ACC112 (cell line): ENCODE data around the gene YJEFN3.

Experiments used
- H2AFZ ChIP-seq: fragments of 200-600 bp; sonication (generic); one replicate; pipeline ENCODE4 v1.6.0; 2017; ENCODE audit warnings: antibody characterized with exemption, low read length; ENCODE audit not compliant: unreplicated experiment
- H3K27ac ChIP-seq: fragments of 200-600 bp; sonication (generic); 2 replicates; pipeline ENCODE4 v1.5.1; 2014; ENCODE audit warnings: low read depth, mild to moderate bottlenecking, antibody characterized with exemption, low read length, moderate library complexity
- H3K27me3 ChIP-seq: fragments of 200-600 bp; sonication (generic); 2 replicates; pipeline ENCODE4 v1.6.1; 2014; ENCODE audit warnings: mild to moderate bottlenecking, antibody characterized with exemption, low read length, moderate library complexity, mixed read lengths; ENCODE audit not compliant: insufficient read depth
- H3K36me3 ChIP-seq: fragments of 200-600 bp; sonication (generic); 2 replicates; pipeline ENCODE4 v1.6.1; 2016; ENCODE audit warnings: mild to moderate bottlenecking, antibody characterized with exemption, low read length, moderate library complexity, mixed read lengths; ENCODE audit not compliant: insufficient read depth
- H3K4me1 ChIP-seq: fragments of 200-600 bp; sonication (generic); one replicate; pipeline ENCODE4 v1.6.1; 2016; ENCODE audit warnings: low read length, mixed read lengths; ENCODE audit not compliant: insufficient read depth, unreplicated experiment, control insufficient read depth
- H3K4me3 ChIP-seq: fragments of 200-600 bp; sonication (generic); 2 replicates; pipeline ENCODE4 v1.5.1; 2014; ENCODE audit warnings: mild to moderate bottlenecking, low read depth, low read length
- H3K79me2 ChIP-seq: fragments of 200-600 bp; sonication (generic); one replicate; pipeline ENCODE4 v1.6.0; 2016; ENCODE audit warnings: low read length; ENCODE audit not compliant: control insufficient read depth, unreplicated experiment, insufficient read depth

YJEFN3 gene

GRCh38 chr19:19526581-19527370 lies 1.9 kb upstream of the YJEFN3 start:
- H3K27ac ChIP-seq: no peak overlapping the region
- peaks cover 7% of the 10 kb centered on the region for H3K4me1 ChIP-seq
- H2AFZ ChIP-seq: no peak overlapping the region
- H3K36me3 ChIP-seq: no peaks in the 10 kb centered on the region
- no peaks in the 10 kb centered on the region for H3K27me3 ChIP-seq
- H3K79me2 ChIP-seq: peaks cover 15% of the 10 kb centered on the region
- H3K4me3 ChIP-seq: no peak overlapping the region

- no peaks in the 10 kb centered on the region for H3K27me3 ChIP-seq
- H3K27ac ChIP-seq: no peak overlapping the region
- H3K4me3 ChIP-seq: no peak overlapping the region
- peaks cover 12% of the 10 kb centered on the region for H3K79me2 ChIP-seq
- H3K4me1 ChIP-seq: peaks cover 7% of the 10 kb centered on the region
- no peak overlapping the region for H2AFZ ChIP-seq
- no peaks in the 10 kb centered on the region for H3K36me3 ChIP-seq
These were observed 1.4 kb upstream of the YJEFN3 start for GRCh38 chr19:19527371-19527656.

- no peaks in the 10 kb centered on the region for H3K27me3 ChIP-seq
- no peaks in the 10 kb centered on the region for H3K36me3 ChIP-seq
- peaks cover 8% of the 10 kb centered on the region for H3K79me2 ChIP-seq
- no peak overlapping the region for H3K27ac ChIP-seq
- H2AFZ ChIP-seq: no peak overlapping the region
- peaks cover 7% of the 10 kb centered on the region for H3K4me1 ChIP-seq
- no peak overlapping the region for H3K4me3 ChIP-seq
These were observed 761 bp upstream of the YJEFN3 start for GRCh38 chr19:19527674-19528625.

GRCh38 chr19:19529783-19530422 lies 1.2 kb downstream of the YJEFN3 start:
- Histone ChIP-seq H3K79me2 (no peaks in the 10 kb centered on the region), H2AFZ (no peak overlapping the region), H3K36me3 (no peaks in the 10 kb centered on the region), H3K4me1 (peaks cover 7% of the 10 kb centered on the region), H3K4me3 (no peak overlapping the region), H3K27me3 (no peaks in the 10 kb centered on the region), H3K27ac (no peak overlapping the region)

- H3K27me3 ChIP-seq: no peaks in the 10 kb centered on the region
- no peak overlapping the region for H3K27ac ChIP-seq
- no peaks in the 10 kb centered on the region for H3K79me2 ChIP-seq
- H3K4me1 ChIP-seq: peaks cover 7% of the 10 kb centered on the region
- no peaks in the 10 kb centered on the region for H3K36me3 ChIP-seq
- no peak overlapping the region for H2AFZ ChIP-seq
- no peak overlapping the region for H3K4me3 ChIP-seq
These were observed 1.7 kb downstream of the YJEFN3 start for GRCh38 chr19:19530423-19530804.

GRCh38 chr19:19530889-19531288 lies 2.2 kb downstream of the YJEFN3 start:
- H2AFZ ChIP-seq: no peak overlapping the region
- no peaks in the 10 kb centered on the region for H3K27me3 ChIP-seq
- peaks cover 7% of the 10 kb centered on the region for H3K4me1 ChIP-seq
- no peaks in the 10 kb centered on the region for H3K79me2 ChIP-seq
- H3K4me3 ChIP-seq: no peak overlapping the region
- no peaks in the 10 kb centered on the region for H3K36me3 ChIP-seq
- no peak overlapping the region for H3K27ac ChIP-seq

- Histone ChIP-seq H3K27ac (no peak overlapping the region), H3K79me2 (no peaks in the 10 kb centered on the region), H3K27me3 (no peaks in the 10 kb centered on the region), H3K4me1 (peaks cover 7% of the 10 kb centered on the region), H3K36me3 (no peaks in the 10 kb centered on the region), H2AFZ (no peak overlapping the region), H3K4me3 (no peak overlapping the region)
These were observed 3.5 kb downstream of the YJEFN3 start for GRCh38 chr19:19531951-19532805.

- Histone ChIP-seq H3K27ac (no peak overlapping the region), H3K27me3 (no peaks in the 10 kb centered on the region), H3K79me2 (no peaks in the 10 kb centered on the region), H3K4me3 (no peak overlapping the region), H3K4me1 (peaks cover 7% of the 10 kb centered on the region), H2AFZ (no peak overlapping the region), H3K36me3 (no peaks in the 10 kb centered on the region)
These were observed 4.3 kb downstream of the YJEFN3 start for GRCh38 chr19:19532806-19533701.

- Histone ChIP-seq H3K4me1 (peaks cover 11% of the 10 kb centered on the region), H3K4me3 (no peak overlapping the region), H3K79me2 (no peaks in the 10 kb centered on the region), H2AFZ (no peak overlapping the region), H3K36me3 (no peaks in the 10 kb centered on the region), H3K27me3 (no peaks in the 10 kb centered on the region), H3K27ac (no peak overlapping the region)
These were observed 5.1 kb downstream of the YJEFN3 start for GRCh38 chr19:19533841-19534240.
